MM.1S (cell line): Measurements from ENCODE around the gene PRR23E.

Experiments used
- DNase-seq: peaks from one replicate; pipeline ENCODE4 v3.0.0-alpha.2; 2015
- H2AFZ ChIP-seq: fragments of 300-600 bp; sonication (generic); 2 replicates; pipeline ENCODE4 v1.6.0; 2016; ENCODE audit warnings: antibody characterized with exemption, low read length
- H3F3A ChIP-seq: fragments of 300-600 bp; sonication (generic); 2 replicates; pipeline ENCODE4 v1.6.1; 2016; ENCODE audit warnings: mild to moderate bottlenecking, antibody characterized with exemption, low read length, moderate library complexity, mixed read lengths; ENCODE audit not compliant: insufficient read depth
- H3K27ac ChIP-seq: fragments of 300-600 bp; sonication (generic); 2 replicates; pipeline ENCODE4 v1.5.1; 2016; ENCODE audit warnings: mild to moderate bottlenecking, low read length
- H3K27me3 ChIP-seq: fragments of 300-600 bp; sonication (generic); replicated peaks from 2 replicates; pipeline ENCODE4 v1.6.0; 2016; ENCODE audit warnings: low read length; ENCODE audit not compliant: insufficient read depth
- H3K36me3 ChIP-seq: fragments of 300-600 bp; sonication (generic); replicated peaks from 2 replicates; pipeline ENCODE4 v1.6.1; 2016; ENCODE audit warnings: mild to moderate bottlenecking, low read length, mixed read lengths; ENCODE audit not compliant: insufficient read depth
- H3K4me1 ChIP-seq: fragments of 300-600 bp; sonication (generic); 2 replicates; pipeline ENCODE4 v1.6.1; 2016; ENCODE audit warnings: low read length, mixed read lengths
- H3K4me2 ChIP-seq: fragments of 300-600 bp; sonication (generic); 2 replicates; pipeline ENCODE4 v1.6.0; 2016; ENCODE audit warnings: low read depth, low read length
- H3K4me3 ChIP-seq: fragments of 300-600 bp; sonication (generic); 2 replicates; pipeline ENCODE4 v1.5.1; 2016; ENCODE audit warnings: low read length, mixed read lengths
- H3K79me2 ChIP-seq: fragments of 300-600 bp; sonication (generic); 2 replicates; pipeline ENCODE4 v1.6.1; 2016; ENCODE audit warnings: mixed run types, low read length, mixed read lengths
- H3K9ac ChIP-seq: fragments of 300-600 bp; sonication (generic); 2 replicates; pipeline ENCODE4 v1.6.1; 2016; ENCODE audit warnings: low read length, mixed read lengths
- H3K9me2 ChIP-seq: fragments of 300-600 bp; sonication (generic); replicated peaks from 2 replicates; pipeline ENCODE4 v1.6.1; 2016; ENCODE audit warnings: mild to moderate bottlenecking, low read length, mixed read lengths; ENCODE audit not compliant: insufficient read depth
- H3K9me3 ChIP-seq: fragments of 300-600 bp; sonication (generic); replicated peaks from 2 replicates; pipeline ENCODE4 v1.6.1; 2016; ENCODE audit warnings: mild to moderate bottlenecking, low read length, mixed read lengths; ENCODE audit not compliant: insufficient read depth
- H4K20me1 ChIP-seq: fragments of 300-600 bp; sonication (generic); 2 replicates; pipeline ENCODE4 v1.6.1; 2016; ENCODE audit warnings: mild to moderate bottlenecking, low read length, moderate library complexity, mixed read lengths; ENCODE audit not compliant: insufficient read depth
- EZH2 ChIP-seq: fragments of 300-600 bp; sonication (generic); optimal IDR thresholded peaks from 2 replicates; pipeline ENCODE3; 2017; ENCODE audit warnings: low read depth, mild to moderate bottlenecking, antibody characterized with exemption, low read length, mixed read lengths
- EZH2phosphoT487 ChIP-seq: fragments of 300-600 bp; sonication (generic); IDR thresholded peaks from 2 replicates; pipeline ENCODE4 v1.6.1; 2018; ENCODE audit warnings: antibody characterized with exemption, low read length
- TF ChIP-seq, protein P1 (sequence below): fragments of 300-600 bp; sonication (generic); IDR thresholded peaks from 2 replicates; pipeline ENCODE4 v1.5.1; 2016; ENCODE audit warnings: antibody characterized with exemption, low read length, mixed read lengths

PRR23E gene

DNA sequence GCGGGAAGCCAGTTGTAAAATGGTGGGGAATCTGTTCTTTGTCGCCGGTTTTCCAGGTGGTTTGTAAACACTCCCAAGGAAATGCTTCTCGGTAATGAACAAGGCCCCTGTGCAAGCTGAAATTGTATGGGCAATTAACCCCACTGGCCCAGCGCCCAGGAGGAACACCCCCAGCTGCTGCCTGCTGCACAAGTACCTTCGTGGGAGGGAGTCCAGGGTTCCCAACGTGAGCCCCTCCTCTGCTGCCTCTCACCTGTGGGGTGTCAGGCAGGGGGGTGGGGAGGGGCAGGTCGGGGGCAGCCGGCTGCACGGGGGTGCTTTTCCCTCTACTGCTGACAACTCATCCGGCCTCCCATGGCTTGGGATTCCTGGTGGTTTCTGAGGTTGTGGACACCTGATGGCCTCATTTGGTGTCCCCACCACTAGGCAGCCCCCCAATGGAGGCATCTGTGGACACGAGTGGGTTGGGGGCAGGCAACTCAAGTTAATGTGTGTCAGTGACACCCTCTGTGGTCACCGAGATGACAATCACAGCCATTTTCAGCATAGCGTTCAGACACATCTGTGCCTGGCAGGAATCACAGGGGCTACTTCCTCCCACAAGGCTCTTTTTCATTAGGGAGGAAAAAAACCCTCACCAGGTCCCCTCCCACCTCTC lies 35.6 kb upstream of the PRR23E start:
- H4K20me1 ChIP-seq = no peaks in the 10 kb centered on the region
- H3K4me3 ChIP-seq = no peak overlapping the region
- no peaks in the 10 kb centered on the region for H3K79me2 ChIP-seq
- H3K9me3 ChIP-seq = no peaks in the 10 kb centered on the region
- no peak overlapping the region for H3K4me2 ChIP-seq
- no peak for DNase-seq
- no peak for TF ChIP-seq EZH2
- no peaks in the 10 kb centered on the region for H3K4me1 ChIP-seq
- no peaks in the 10 kb centered on the region for H3K9me2 ChIP-seq
- peaks cover 9% of the 10 kb centered on the region for H3K27me3 ChIP-seq
- H3K27ac ChIP-seq = no peak overlapping the region
- H2AFZ ChIP-seq = no peak overlapping the region
- no peak overlapping the region for H3K9ac ChIP-seq
- H3F3A ChIP-seq = no peaks in the 10 kb centered on the region
- no peaks in the 10 kb centered on the region for H3K36me3 ChIP-seq

DNA sequence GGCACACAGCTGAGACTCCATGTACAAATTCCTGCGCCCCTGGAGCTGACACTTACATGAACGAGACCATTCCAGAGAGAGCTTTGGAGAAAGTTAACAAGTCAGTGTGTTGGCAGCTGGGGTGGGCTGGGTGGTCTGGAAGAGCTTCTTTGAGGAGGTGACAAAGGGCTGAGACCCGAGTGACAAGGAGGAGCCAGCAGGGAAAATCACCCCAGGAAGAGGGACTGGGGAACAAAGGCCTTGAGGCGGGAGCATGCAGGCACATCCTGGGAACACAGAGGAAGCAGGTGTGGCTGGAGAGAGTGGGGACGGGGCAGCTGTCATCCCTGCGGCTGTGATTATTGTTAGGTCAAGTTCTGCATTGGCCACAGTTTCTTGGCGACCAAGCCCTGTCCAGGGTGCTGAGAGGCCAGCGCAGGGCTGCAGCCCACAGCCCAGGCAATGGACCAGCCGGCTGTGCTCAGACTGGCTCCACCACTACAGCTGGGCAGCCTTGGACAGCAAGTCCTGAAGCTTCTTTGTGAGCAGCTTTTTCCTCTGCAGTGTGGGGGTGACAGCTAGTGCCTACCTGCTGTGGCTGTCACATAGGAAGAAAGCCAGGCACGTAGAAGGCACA lies 34.2 kb upstream of the PRR23E start:
- Histone ChIP-seq H3K4me2 (no peak overlapping the region), H3K27me3 (peaks cover 9% of the 10 kb centered on the region), H3K4me1 (no peaks in the 10 kb centered on the region), H3F3A (no peaks in the 10 kb centered on the region), H3K9me2 (no peaks in the 10 kb centered on the region), H3K9me3 (no peaks in the 10 kb centered on the region), H3K9ac (no peak overlapping the region), H3K27ac (no peak overlapping the region), H3K79me2 (no peaks in the 10 kb centered on the region), H3K4me3 (no peak overlapping the region), H2AFZ (no peak overlapping the region), H3K36me3 (no peaks in the 10 kb centered on the region), H4K20me1 (no peaks in the 10 kb centered on the region)
- TF ChIP-seq, protein P1, sequence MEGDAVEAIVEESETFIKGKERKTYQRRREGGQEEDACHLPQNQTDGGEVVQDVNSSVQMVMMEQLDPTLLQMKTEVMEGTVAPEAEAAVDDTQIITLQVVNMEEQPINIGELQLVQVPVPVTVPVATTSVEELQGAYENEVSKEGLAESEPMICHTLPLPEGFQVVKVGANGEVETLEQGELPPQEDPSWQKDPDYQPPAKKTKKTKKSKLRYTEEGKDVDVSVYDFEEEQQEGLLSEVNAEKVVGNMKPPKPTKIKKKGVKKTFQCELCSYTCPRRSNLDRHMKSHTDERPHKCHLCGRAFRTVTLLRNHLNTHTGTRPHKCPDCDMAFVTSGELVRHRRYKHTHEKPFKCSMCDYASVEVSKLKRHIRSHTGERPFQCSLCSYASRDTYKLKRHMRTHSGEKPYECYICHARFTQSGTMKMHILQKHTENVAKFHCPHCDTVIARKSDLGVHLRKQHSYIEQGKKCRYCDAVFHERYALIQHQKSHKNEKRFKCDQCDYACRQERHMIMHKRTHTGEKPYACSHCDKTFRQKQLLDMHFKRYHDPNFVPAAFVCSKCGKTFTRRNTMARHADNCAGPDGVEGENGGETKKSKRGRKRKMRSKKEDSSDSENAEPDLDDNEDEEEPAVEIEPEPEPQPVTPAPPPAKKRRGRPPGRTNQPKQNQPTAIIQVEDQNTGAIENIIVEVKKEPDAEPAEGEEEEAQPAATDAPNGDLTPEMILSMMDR = no peak
- TF ChIP-seq EZH2phosphoT487 (no peak), EZH2 (no peak)
- no peak for DNase-seq

DNA sequence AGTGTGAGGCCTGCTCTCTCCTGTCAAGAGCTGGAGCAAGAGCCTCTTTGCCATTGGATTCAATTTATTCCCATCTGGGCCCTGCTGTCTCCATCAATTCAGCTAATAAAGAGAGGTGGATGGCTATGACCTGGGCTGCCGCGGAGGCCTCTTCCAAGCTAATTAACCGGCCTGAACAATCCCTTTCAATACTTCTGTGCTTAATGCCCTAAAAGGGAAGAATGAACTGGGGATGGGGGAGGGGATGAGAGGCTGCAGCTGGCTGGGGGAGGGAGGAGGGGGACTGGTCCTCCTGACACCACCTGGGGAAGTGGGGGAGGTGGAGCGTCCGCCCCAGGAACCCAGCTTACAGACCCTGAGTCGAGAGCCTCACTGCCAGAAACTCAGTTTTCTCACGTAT lies 33.4 kb upstream of the PRR23E start:
- Histone ChIP-seq H3K4me1 (no peaks in the 10 kb centered on the region), H2AFZ (no peak overlapping the region), H4K20me1 (no peaks in the 10 kb centered on the region), H3K9ac (no peak overlapping the region), H3K27me3 (peaks cover 9% of the 10 kb centered on the region), H3K36me3 (no peaks in the 10 kb centered on the region), H3K4me2 (no peak overlapping the region), H3K27ac (no peak overlapping the region), H3K79me2 (no peaks in the 10 kb centered on the region), H3K4me3 (no peak overlapping the region), H3K9me3 (no peaks in the 10 kb centered on the region), H3K9me2 (no peaks in the 10 kb centered on the region), H3F3A (no peaks in the 10 kb centered on the region)
- TF ChIP-seq, protein P1 = no peak
- TF ChIP-seq EZH2phosphoT487 (no peak), EZH2 (no peak)
- DNase-seq = no peak

DNA sequence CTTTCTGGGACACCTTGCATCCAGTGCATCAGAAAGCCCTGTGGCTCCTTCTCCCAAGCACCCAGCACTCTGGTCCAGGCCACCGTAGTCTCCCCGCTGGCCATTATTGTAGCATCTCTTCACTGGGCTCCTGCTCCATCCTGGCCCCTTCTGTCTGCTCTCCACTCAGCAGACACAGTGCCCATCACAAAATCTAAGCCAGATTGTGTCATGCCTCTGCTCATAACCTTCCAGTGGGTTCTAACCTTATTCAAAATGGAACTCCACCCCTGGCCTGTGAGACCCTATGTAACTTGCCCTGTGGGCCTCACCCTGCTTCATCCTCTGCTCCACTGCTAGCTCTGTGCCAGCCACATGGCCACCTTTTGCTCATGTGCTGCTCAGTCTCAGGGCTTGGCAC lies 31.7 kb upstream of the PRR23E start:
- Histone ChIP-seq H3F3A (no peaks in the 10 kb centered on the region), H2AFZ (no peak overlapping the region), H3K9ac (no peak overlapping the region), H3K4me1 (no peaks in the 10 kb centered on the region), H3K4me3 (no peak overlapping the region), H3K27me3 (peaks cover 9% of the 10 kb centered on the region), H3K79me2 (no peaks in the 10 kb centered on the region), H3K27ac (no peak overlapping the region), H4K20me1 (no peaks in the 10 kb centered on the region), H3K9me3 (no peaks in the 10 kb centered on the region), H3K36me3 (no peaks in the 10 kb centered on the region), H3K4me2 (no peak overlapping the region), H3K9me2 (no peaks in the 10 kb centered on the region)
- DNase-seq = no peak
- TF ChIP-seq, protein P1 = no peak
- TF ChIP-seq EZH2 (no peak), EZH2phosphoT487 (no peak)
